Endothelial cell of umbilical vein (primary cell): Measurements from ENCODE around the gene DNAH6. TPM values are rescaled to one million over a fixed set of nuclear protein-coding genes. Genes with fewer than 3 reads are reported as not detected.

Source experiments
- BruUV-seq: library from RNA; stranded (reverse); fragments of 400-500 nt; replicated peaks from 2 replicates; lab custom pipeline; 2021; lab: Mats Ljungman, UMichigan
- CTCF ChIA-PET: fragments of 300-600, 350-600 bp; sonication (Branson Sonifier 250); formaldehyde crosslinking; loops from one replicate; lab custom pipeline; 2021; ENCODE audit warnings: antibody characterized with exemption, inconsistent platforms; lab: Charles Lee
- POLR2A ChIA-PET: fragments of 300-600, 350-600 bp; sonication (Branson Sonifier 250); formaldehyde crosslinking; loops from one replicate; lab custom pipeline; 2021; ENCODE audit warnings: antibody characterized with exemption, inconsistent platforms; lab: Charles Lee
- DNase-seq: peaks from one replicate; pipeline ENCODE4 v3.0.0-alpha.2; 2011; ENCODE audit warnings: low read depth, low spot score
- FAIRE-seq: peaks from 2 replicates; lab custom pipeline; 2011; peaks lifted over from hg19 to GRCh38; lab: Jason Lieb, UNC
- H2AFZ ChIP-seq: 2 replicates; pipeline ENCODE4 v1.6.0; 2012; ENCODE audit warnings: low read depth, low read length, control low read depth, inconsistent platforms
- H3K27ac ChIP-seq: 2 replicates; pipeline ENCODE4 v1.5.1; 2011; ENCODE audit warnings: low read depth, mild to moderate bottlenecking, control low read depth, low read length, moderate library complexity; ENCODE audit not compliant: insufficient read depth
- H3K27me3 ChIP-seq, 2 experiments: 2 replicates each; pipeline versions ENCODE4 v1.6.0 to v1.6.1; 2011; ENCODE audit warnings: low read length in 2 of 2, mixed read lengths in 1 of 2; ENCODE audit not compliant: control insufficient read depth in 2 of 2, insufficient read depth in 2 of 2
- H3K36me3 ChIP-seq, 2 experiments: 2 replicates in 1 of 2; 3 replicates in 1 of 2; pipeline ENCODE4 v1.5.1; 2011; ENCODE audit warnings: low read length in 2 of 2, mild to moderate bottlenecking in 1 of 2, moderate library complexity in 1 of 2; ENCODE audit not compliant: control insufficient read depth in 2 of 2, insufficient read depth in 2 of 2; ENCODE audit errors: extremely low read depth in 1 of 2
- H3K4me1 ChIP-seq: 3 replicates; pipeline ENCODE4 v1.5.1; 2011; ENCODE audit warnings: mild to moderate bottlenecking, low read length; ENCODE audit not compliant: control insufficient read depth, insufficient read depth; ENCODE audit errors: extremely low read depth
- H3K4me2 ChIP-seq: 2 replicates; pipeline ENCODE4 v1.6.1; 2011; ENCODE audit warnings: low read length, control low read depth, mixed read lengths; ENCODE audit not compliant: insufficient read depth
- H3K4me3 ChIP-seq, 3 experiments: fragments of 200-600 bp in 1 of 3; sonication (generic), shearing (Covaris generic) in 1 of 3; replicated peaks in 1 of 3; 2 replicates each; pipeline ENCODE4 v1.5.1; 2011 to 2016; ENCODE audit warnings: control low read depth in 3 of 3, low read length in 3 of 3, mild to moderate bottlenecking in 2 of 3, inconsistent platforms in 1 of 3, low read depth in 1 of 3, moderate library complexity in 1 of 3; ENCODE audit not compliant: insufficient read depth in 1 of 3
- H3K79me2 ChIP-seq: 2 replicates; pipeline ENCODE4 v1.6.0; 2012; ENCODE audit warnings: low read length, inconsistent platforms; ENCODE audit not compliant: control insufficient read depth, insufficient read depth
- H3K9ac ChIP-seq: replicated peaks from 2 replicates; pipeline ENCODE3; 2011; ENCODE audit warnings: low read length, control low read depth; ENCODE audit not compliant: insufficient read depth; ENCODE audit errors: extremely low read depth
- H3K9me1 ChIP-seq: replicated peaks from 3 replicates; pipeline ENCODE4 v1.6.0; 2011; ENCODE audit warnings: mild to moderate bottlenecking, low read length; ENCODE audit not compliant: control insufficient read depth, insufficient read depth; ENCODE audit errors: extremely low read depth
- H3K9me3 ChIP-seq: replicated peaks from 2 replicates; pipeline ENCODE4 v1.5.1; 2012; ENCODE audit warnings: low read length, inconsistent platforms; ENCODE audit not compliant: control insufficient read depth, insufficient read depth
- H4K20me1 ChIP-seq: replicated peaks from 2 replicates; pipeline ENCODE3; 2011; ENCODE audit warnings: mild to moderate bottlenecking, low read length; ENCODE audit not compliant: control insufficient read depth, insufficient read depth; ENCODE audit errors: extremely low read depth
- EZH2 ChIP-seq: IDR thresholded peaks from 2 replicates; pipeline ENCODE4 v1.6.1; 2012; ENCODE audit warnings: borderline replicate concordance, low read depth, mild to moderate bottlenecking, moderate library complexity, low read length, inconsistent platforms; ENCODE audit not compliant: severe bottlenecking
- FOS ChIP-seq: IDR thresholded peaks from 2 replicates; pipeline ENCODE4 v1.6.1; 2011; ENCODE audit warnings: mild to moderate bottlenecking, low read length, moderate library complexity, borderline replicate concordance; ENCODE audit not compliant: insufficient read depth
- GATA2 ChIP-seq: IDR thresholded peaks from 2 replicates; pipeline ENCODE4 v1.7.0; 2011; ENCODE audit warnings: low read depth, mild to moderate bottlenecking, moderate library complexity, mixed read lengths, low read length; ENCODE audit not compliant: insufficient read length, insufficient read depth
- JUN ChIP-seq: IDR thresholded peaks from 2 replicates; pipeline ENCODE4 v1.6.1; 2011; ENCODE audit warnings: borderline replicate concordance, low read depth; ENCODE audit not compliant: insufficient read length, insufficient read depth
- MAX ChIP-seq: IDR thresholded peaks from 2 replicates; pipeline ENCODE4 v1.6.1; 2011; ENCODE audit not compliant: insufficient read depth, insufficient read length
- MYC ChIP-seq: IDR thresholded peaks from one replicate; pipeline ENCODE4 v1.6.1; 2011; ENCODE audit warnings: mild to moderate bottlenecking, low read depth, low read length
- POLR2A ChIP-seq: IDR thresholded peaks from 2 replicates; pipeline ENCODE4 v1.6.1; 2012; ENCODE audit warnings: low read depth, mild to moderate bottlenecking, control low read depth, low read length
- POLR2AphosphoS5 ChIP-seq: IDR thresholded peaks from 2 replicates; pipeline ENCODE4 v1.6.1; 2012; ENCODE audit warnings: low read depth, mild to moderate bottlenecking, control low read depth, low read length, moderate library complexity; ENCODE audit not compliant: insufficient read depth
- dilution Hi-C: fragments of 300-500 bp; cut with MboI; formaldehyde crosslinking; loops from one replicate; pipeline ENCODE4 v1.15.0; 2019; ENCODE audit warnings: low sequenced_read_pairs; ENCODE audit not compliant: extremely low pct_ligation_motif_present
- intact Hi-C: fragments of 100-400 bp; cut with micrococcal nuclease; formaldehyde crosslinking; loops from one replicate; pipeline ENCODE4 v1.10.0; 2022
- polyA plus RNA-seq, 4 experiments: library from polyadenylated mRNA; depleted of rRNA in 3 of 4; stranded (reverse) in 3 of 4; unstranded in 1 of 4; fragments of >200 nt; gene quantifications; 2 replicates each; pipeline versions ENCODE4 v1.2.1 to v1.2.3, GENCODE V29; 2011 to 2012; ENCODE audit warnings: missing spikeins in 1 of 4
- total RNA-seq: library from RNA; stranded (reverse); gene quantifications from 2 replicates; pipeline ENCODE4 v1.2.3, GENCODE V29; 2021
- TF ChIP-seq, protein P1 (sequence below), 2 donors: IDR thresholded peaks; 1 replicate in 1 of 2; 2 replicates in 1 of 2; pipeline ENCODE4 v1.5.1; 2011; ENCODE audit warnings: low read length in 2 of 2, mild to moderate bottlenecking in 2 of 2, moderate library complexity in 2 of 2, control low read depth in 1 of 2, inconsistent platforms in 1 of 2, low read depth in 1 of 2; ENCODE audit not compliant: insufficient read depth in 1 of 2; ENCODE audit errors: extremely low read depth in 1 of 2

The DNAH6 gene
- total and polyA plus RNA-seq, 2 donors (not counting 3 experiments of a cell fraction or from before 2014, with no cell fraction given), result 0.24 TPM; not detected in 1

GRCh38 chr2:84727315-84727714 lies 211.0 kb downstream of the DNAH6 start:
- CTCF ChIA-PET, result no interaction called here
- FAIRE-seq, result no peak

DNA sequence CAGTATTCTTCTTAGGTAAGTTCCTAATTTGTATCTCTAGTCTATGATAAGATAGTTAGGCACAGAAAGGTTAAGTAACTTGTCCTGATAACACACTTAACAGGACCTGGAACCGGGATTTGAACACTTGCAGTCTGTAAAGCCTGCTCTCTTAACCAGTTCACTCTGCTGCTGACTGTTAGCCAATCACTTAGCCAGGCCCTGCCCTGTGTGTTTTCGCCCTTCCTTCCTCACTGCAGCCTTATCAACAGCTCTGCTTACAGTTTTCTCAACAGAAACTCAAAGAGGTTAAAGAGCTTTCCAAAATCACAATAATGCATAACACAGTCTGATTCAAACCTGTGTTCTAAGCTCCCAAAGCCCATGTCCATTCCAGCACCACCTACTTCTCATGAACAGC lies 212.9 kb downstream of the DNAH6 start:
- Histone ChIP-seq H3K79me2 (no peaks in the 10 kb centered on the region), H3K36me3 (no peaks in the 10 kb centered on the region), H3K4me2 (no peak overlapping the region), H3K9me1 (no peaks in the 10 kb centered on the region), H3K9ac (no peak overlapping the region), H3K27ac (no peak overlapping the region), H3K9me3 (no peaks in the 10 kb centered on the region), H4K20me1 (no peaks in the 10 kb centered on the region), H2AFZ (no peak overlapping the region), H3K27me3 (no peaks in the 10 kb centered on the region), H3K4me1 (no peaks in the 10 kb centered on the region), H3K4me3 (no peak overlapping the region)
- no peak for DNase-seq
- dilution Hi-C loops, result no loop called here
- BruUV-seq, result no TSS peak
- ChIA-PET CTCF (no interaction called here), POLR2A (no interaction called here)
- TF ChIP-seq POLR2A, result no peak
- TF ChIP-seq MYC, result no peak
- no peak for TF ChIP-seq FOS
- TF ChIP-seq, protein P1, sequence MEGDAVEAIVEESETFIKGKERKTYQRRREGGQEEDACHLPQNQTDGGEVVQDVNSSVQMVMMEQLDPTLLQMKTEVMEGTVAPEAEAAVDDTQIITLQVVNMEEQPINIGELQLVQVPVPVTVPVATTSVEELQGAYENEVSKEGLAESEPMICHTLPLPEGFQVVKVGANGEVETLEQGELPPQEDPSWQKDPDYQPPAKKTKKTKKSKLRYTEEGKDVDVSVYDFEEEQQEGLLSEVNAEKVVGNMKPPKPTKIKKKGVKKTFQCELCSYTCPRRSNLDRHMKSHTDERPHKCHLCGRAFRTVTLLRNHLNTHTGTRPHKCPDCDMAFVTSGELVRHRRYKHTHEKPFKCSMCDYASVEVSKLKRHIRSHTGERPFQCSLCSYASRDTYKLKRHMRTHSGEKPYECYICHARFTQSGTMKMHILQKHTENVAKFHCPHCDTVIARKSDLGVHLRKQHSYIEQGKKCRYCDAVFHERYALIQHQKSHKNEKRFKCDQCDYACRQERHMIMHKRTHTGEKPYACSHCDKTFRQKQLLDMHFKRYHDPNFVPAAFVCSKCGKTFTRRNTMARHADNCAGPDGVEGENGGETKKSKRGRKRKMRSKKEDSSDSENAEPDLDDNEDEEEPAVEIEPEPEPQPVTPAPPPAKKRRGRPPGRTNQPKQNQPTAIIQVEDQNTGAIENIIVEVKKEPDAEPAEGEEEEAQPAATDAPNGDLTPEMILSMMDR (IDR thresholded peaks at IDR 0.05; ENCODE audit: extremely low read depth in 1 of 2, insufficient read depth in 1 of 2, low read depth in 1 of 2, low read length in 2 of 2), result no peak
- no peak for TF ChIP-seq EZH2
- no peak for TF ChIP-seq POLR2AphosphoS5
- no peak for TF ChIP-seq MAX
- TF ChIP-seq JUN, result no peak
- TF ChIP-seq GATA2, result no peak
- intact Hi-C loops, result no loop called here
- no peak for FAIRE-seq

More at GRCh38 chr2:84727315-84727714, 211.0 kb downstream of the DNAH6 start:
- intact Hi-C loops, result no loop called here
- Histone ChIP-seq H3K27ac (no peak overlapping the region), H3K36me3 (no peaks in the 10 kb centered on the region), H2AFZ (no peak overlapping the region), H3K9ac (no peak overlapping the region), H3K4me2 (no peak overlapping the region), H3K4me3 (no peak overlapping the region), H3K9me1 (no peaks in the 10 kb centered on the region), H3K27me3 (no peaks in the 10 kb centered on the region), H3K9me3 (no peaks in the 10 kb centered on the region), H3K79me2 (no peaks in the 10 kb centered on the region), H3K4me1 (no peaks in the 10 kb centered on the region), H4K20me1 (no peaks in the 10 kb centered on the region)
- POLR2A ChIA-PET, result no interaction called here
- no peak for TF ChIP-seq POLR2A
- dilution Hi-C loops, result no loop called here
- no peak for DNase-seq
- no TSS peak for BruUV-seq
